Measurements from ENCODE around the gene PCDH19.
A peak's percentile ranks its signal among the peaks of the same experiment; 100 is the strongest.

PCDH19 gene

GRCh38 chrX:100405424-100405823 is 4.6 kb downstream of the PCDH19 start:
- Histone ChIP-seq H4K20me1 (no peaks in the 10 kb centered on the region; the same call in 1 of the 2 replicates), H3K4me2 (no peak overlapping the region), H3K27me3 (peaks cover 58% of the 10 kb centered on the region), H3K9ac (no peak overlapping the region), H3K9me3 (peaks cover 34% of the 10 kb centered on the region), H3K4me1 (no peaks in the 10 kb centered on the region), H3K27ac (no peak overlapping the region), H3K36me3 (no peaks in the 10 kb centered on the region), H3K4me3 (no peak overlapping the region)
- TF ChIP-seq Cebpa-rat (IDR thresholded peaks at IDR 0.05), result no peak

GRCh38 chrX:100404851-100405250 is 5.2 kb downstream of the PCDH19 start:
- Histone ChIP-seq H3K36me3 (no peaks in the 10 kb centered on the region), H3K4me1 (no peaks in the 10 kb centered on the region), H3K9ac (no peak overlapping the region), H3K4me2 (no peak overlapping the region), H3K9me3 (peaks cover 31% of the 10 kb centered on the region), H4K20me1 (no peaks in the 10 kb centered on the region; the same call in 1 of the 2 replicates), H3K27ac (no peak overlapping the region), H3K4me3 (no peak overlapping the region), H3K27me3 (peaks cover 61% of the 10 kb centered on the region)
- TF ChIP-seq Cebpa-rat (IDR thresholded peaks at IDR 0.05), result no peak

- TF ChIP-seq Cebpa-rat (IDR thresholded peaks at IDR 0.05), result no peak
- Histone ChIP-seq H3K9me3 (no peaks in the 10 kb centered on the region), H3K4me2 (peak overlapping the region; percentile 4), H4K20me1 (no peaks in the 10 kb centered on the region), H3K36me3 (no peaks in the 10 kb centered on the region), H3K27me3 (peaks cover 79% of the 10 kb centered on the region), H3K4me1 (peaks cover 10% of the 10 kb centered on the region), H3K4me3 (no peak overlapping the region), H3K9ac (no peak overlapping the region), H3K27ac (no peak overlapping the region)
Observed at GRCh38 chrX:100395781-100396180, 14.3 kb downstream of the PCDH19 start.

- H3K9ac ChIP-seq, result no peak overlapping the region
- H3K4me1 ChIP-seq, result no peaks in the 10 kb centered on the region
- H3K4me3 ChIP-seq, result no peak overlapping the region
- no peak overlapping the region for H3K4me2 ChIP-seq
- no peak overlapping the region for H3K27ac ChIP-seq
- H3K9me3 ChIP-seq, result no peaks in the 10 kb centered on the region
- H4K20me1 ChIP-seq, result no peaks in the 10 kb centered on the region; the same call in 1 of the 2 replicates
- TF ChIP-seq Cebpa-rat (IDR thresholded peaks at IDR 0.05), result no peak
- H3K27me3 ChIP-seq, result peaks cover 52% of the 10 kb centered on the region
- H3K36me3 ChIP-seq, result no peaks in the 10 kb centered on the region
Observed at GRCh38 chrX:100381619-100382018, 28.5 kb downstream of the PCDH19 start.

GRCh38 chrX:100379388-100379986 is 30.6 kb downstream of the PCDH19 start:
- Histone ChIP-seq H3K4me3 (no peak overlapping the region), H3K4me2 (no peak overlapping the region), H4K20me1 (no peaks in the 10 kb centered on the region; the same call in 1 of the 2 replicates), H3K9me3 (no peaks in the 10 kb centered on the region), H3K36me3 (no peaks in the 10 kb centered on the region), H3K9ac (no peak overlapping the region), H3K4me1 (no peaks in the 10 kb centered on the region), H3K27me3 (peaks cover 52% of the 10 kb centered on the region), H3K27ac (no peak overlapping the region)
- no peak for TF ChIP-seq Cebpa-rat (IDR thresholded peaks at IDR 0.05)

GRCh38 chrX:100377826-100378225 is 32.2 kb downstream of the PCDH19 start:
- H3K4me3 ChIP-seq, result no peak overlapping the region
- H3K27ac ChIP-seq, result no peak overlapping the region
- H3K9me3 ChIP-seq, result no peaks in the 10 kb centered on the region
- TF ChIP-seq Cebpa-rat (IDR thresholded peaks at IDR 0.05), result no peak
- no peaks in the 10 kb centered on the region; the same call in 1 of the 2 replicates for H4K20me1 ChIP-seq
- no peak overlapping the region for H3K4me2 ChIP-seq
- H3K9ac ChIP-seq, result no peak overlapping the region
- H3K4me1 ChIP-seq, result peaks cover 9% of the 10 kb centered on the region
- H3K36me3 ChIP-seq, result no peaks in the 10 kb centered on the region
- H3K27me3 ChIP-seq, result peaks cover 60% of the 10 kb centered on the region

- Histone ChIP-seq H3K36me3 (no peaks in the 10 kb centered on the region), H3K27me3 (peaks cover 56% of the 10 kb centered on the region), H3K4me2 (no peak overlapping the region), H3K4me3 (no peak overlapping the region), H4K20me1 (no peaks in the 10 kb centered on the region), H3K4me1 (peaks cover 9% of the 10 kb centered on the region), H3K9me3 (no peaks in the 10 kb centered on the region), H3K27ac (no peak overlapping the region), H3K9ac (no peak overlapping the region)
- no peak for TF ChIP-seq Cebpa-rat (IDR thresholded peaks at IDR 0.05)
Observed at GRCh38 chrX:100376576-100376975, 33.5 kb downstream of the PCDH19 start.

GRCh38 chrX:100373673-100374072 is 36.4 kb downstream of the PCDH19 start:
- no peak overlapping the region for H3K27ac ChIP-seq
- H3K4me3 ChIP-seq, result no peak overlapping the region
- no peaks in the 10 kb centered on the region for H3K9me3 ChIP-seq
- TF ChIP-seq Cebpa-rat (IDR thresholded peaks at IDR 0.05), result no peak
- H4K20me1 ChIP-seq, result no peaks in the 10 kb centered on the region
- no peak overlapping the region for H3K9ac ChIP-seq
- H3K4me2 ChIP-seq, result peak overlapping the region; percentile 25
- H3K27me3 ChIP-seq, result peaks cover 59% of the 10 kb centered on the region
- peaks cover 9% of the 10 kb centered on the region for H3K4me1 ChIP-seq
- no peaks in the 10 kb centered on the region for H3K36me3 ChIP-seq

- no peak overlapping the region for H3K4me2 ChIP-seq
Observed at GRCh38 chrX:100368167-100368566, 41.9 kb downstream of the PCDH19 start.

GRCh38 chrX:100363896-100364295 is 46.2 kb downstream of the PCDH19 start:
- Histone ChIP-seq H3K9me3 (no peaks in the 10 kb centered on the region), H3K4me3 (no peak overlapping the region), H3K36me3 (no peaks in the 10 kb centered on the region), H3K4me2 (no peak overlapping the region), H3K9ac (no peak overlapping the region), H3K4me1 (no peaks in the 10 kb centered on the region), H4K20me1 (no peaks in the 10 kb centered on the region), H3K27me3 (peaks cover 89% of the 10 kb centered on the region), H3K27ac (no peak overlapping the region)
- TF ChIP-seq Cebpa-rat (IDR thresholded peaks at IDR 0.05), result no peak

More at GRCh38 chrX:100368167-100368566, 41.9 kb downstream of the PCDH19 start:
- H3K9me3 ChIP-seq, result no peaks in the 10 kb centered on the region
- no peaks in the 10 kb centered on the region for H4K20me1 ChIP-seq
- H3K36me3 ChIP-seq, result no peaks in the 10 kb centered on the region
- H3K4me1 ChIP-seq, result peaks cover 1% of the 10 kb centered on the region; the same call in 1 of the 2 replicates
- H3K4me3 ChIP-seq, result no peak overlapping the region
- H3K27me3 ChIP-seq, result peaks cover 80% of the 10 kb centered on the region
- H3K27ac ChIP-seq, result no peak overlapping the region
- H3K9ac ChIP-seq, result no peak overlapping the region
- TF ChIP-seq Cebpa-rat (IDR thresholded peaks at IDR 0.05), result no peak
